ENCODE measurements around the gene LRRC73. TPM values are rescaled to one million over a fixed set of nuclear protein-coding genes. Genes with fewer than 3 reads are reported as not detected.
"Not testable (repeated sequence)": the region's sequence is repeated elsewhere in the genome, so short reads cannot be mapped to it uniquely, and the experiment has no call there.

The LRRC73 gene
- total RNA-seq, 1 donor from 2014 or later: not detected

DNA sequence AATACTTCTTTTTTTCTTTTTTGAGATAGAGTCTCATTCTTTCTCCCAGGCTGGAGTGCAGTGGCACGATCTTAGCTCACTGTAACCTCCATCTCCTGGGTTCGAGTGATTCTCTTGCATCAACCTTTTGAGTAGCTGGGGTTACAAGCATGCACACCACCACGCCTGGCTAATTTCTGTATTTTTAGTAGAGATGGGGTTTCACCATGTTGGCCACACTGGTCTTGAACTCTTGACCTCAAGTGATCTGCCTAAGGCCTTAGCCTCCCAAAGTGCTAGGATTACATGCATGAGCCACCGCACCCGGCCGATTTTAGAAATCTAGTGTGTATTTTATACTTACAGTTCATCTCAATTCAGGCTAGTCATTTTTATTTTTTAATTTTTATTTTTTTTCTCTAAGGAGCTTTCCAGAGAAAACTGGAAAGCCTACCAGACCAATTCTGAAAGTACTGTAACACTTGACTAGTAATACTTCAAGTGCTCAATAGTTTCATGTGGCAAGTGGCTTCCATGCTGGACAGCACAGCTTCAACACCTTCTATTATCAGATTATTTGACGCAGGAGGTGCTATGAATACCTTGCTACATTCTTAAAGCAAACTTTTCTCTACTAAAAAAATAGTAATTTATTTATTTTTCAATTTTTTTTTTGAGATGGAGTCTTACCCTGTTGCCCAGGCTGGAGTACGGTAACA, 31.8 kb upstream of the LRRC73 start:
- no peaks in the 10 kb centered on the region for H3K9me3 ChIP-seq
- H3K4me1 ChIP-seq: no peaks in the 10 kb centered on the region
- no peak overlapping the region for H3K27ac ChIP-seq
- no peak overlapping the region for H3K4me3 ChIP-seq
- H3K36me3 ChIP-seq: peaks cover 44 to 65% of the 10 kb centered on the region in 2 donors
- intact Hi-C loops (cut with DNase I): no loop called here
- no peak for TF ChIP-seq CTCF (IDR thresholded peaks at IDR 0.05)
- no peaks in the 10 kb centered on the region for H3K27me3 ChIP-seq
- no peak for DNase-seq (ENCODE audit: low spot score in 2 of 2)

DNA sequence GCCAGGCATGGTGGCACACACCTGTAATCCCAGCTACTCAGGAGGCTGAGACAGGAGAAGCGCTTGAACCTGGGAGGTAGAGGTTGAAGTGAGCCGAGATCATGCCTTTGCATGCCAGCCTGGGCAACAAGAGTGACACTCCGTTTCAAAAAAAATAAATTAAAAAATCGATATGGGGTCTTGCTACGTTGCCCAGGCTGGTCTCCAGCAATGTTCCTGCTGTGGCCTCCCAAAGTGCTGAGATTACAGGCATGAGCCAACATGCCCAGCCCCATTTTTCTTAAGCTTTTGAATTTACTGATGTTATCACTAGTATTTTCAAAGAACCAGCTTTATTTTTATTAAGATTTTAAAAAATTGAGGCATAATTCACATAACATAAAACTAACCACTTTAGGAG, 30.4 kb upstream of the LRRC73 start:
- peaks cover 45 to 54% of the 10 kb centered on the region in 2 donors for H3K36me3 ChIP-seq
- H3K9me3 ChIP-seq: no peaks in the 10 kb centered on the region
- no peak for TF ChIP-seq CTCF (IDR thresholded peaks at IDR 0.05)
- no peaks in the 10 kb centered on the region for H3K4me1 ChIP-seq
- H3K27ac ChIP-seq: no peak overlapping the region
- no peak overlapping the region for H3K4me3 ChIP-seq
- intact Hi-C loops (cut with DNase I): no loop called here
- no peaks in the 10 kb centered on the region for H3K27me3 ChIP-seq
- no peak for DNase-seq (ENCODE audit: low spot score in 2 of 2)

DNA sequence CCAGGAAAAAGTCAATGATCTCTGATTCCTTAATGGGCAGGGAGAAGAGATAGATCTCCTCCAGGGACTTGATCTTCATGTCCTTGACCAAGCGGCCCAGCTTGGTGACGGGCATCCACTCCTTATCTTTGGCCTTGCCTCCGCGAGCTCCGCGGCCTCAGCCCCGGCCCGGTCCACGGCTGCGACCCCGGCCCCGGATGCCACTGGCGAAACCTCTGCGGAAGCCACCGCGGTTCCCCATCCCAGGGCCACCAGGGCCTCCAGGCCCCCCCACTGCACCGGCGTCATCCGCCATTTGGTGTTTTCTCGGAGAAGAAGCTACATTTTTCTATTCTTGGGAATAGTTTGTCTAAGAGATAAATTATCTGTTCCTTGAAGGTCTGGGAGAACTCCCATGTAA, 29.3 kb upstream of the LRRC73 start:
- H3K27ac ChIP-seq; H3K4me3 ChIP-seq; H3K27me3 ChIP-seq; intact Hi-C loops (cut with DNase I); H3K4me1 ChIP-seq; DNase-seq (ENCODE audit: low spot score in 2 of 2); H3K9me3 ChIP-seq: not testable (repeated sequence)
- H3K36me3 ChIP-seq: peaks cover 37 to 47% of the 10 kb centered on the region in 2 donors

GRCh38 chr6:43538986-43539385, 28.8 kb upstream of the LRRC73 start:
- H3K4me3 ChIP-seq; H3K27me3 ChIP-seq; H3K9me3 ChIP-seq; H3K4me1 ChIP-seq; H3K27ac ChIP-seq; intact Hi-C loops (cut with DNase I); DNase-seq (ENCODE audit: low spot score in 2 of 2): not testable (repeated sequence)
- H3K36me3 ChIP-seq: peaks cover 39 to 51% of the 10 kb centered on the region in 2 donors

- intact Hi-C loops (cut with DNase I): no loop called here
- H3K27me3 ChIP-seq: no peaks in the 10 kb centered on the region
Observed at GRCh38 chr6:43532201-43532600, 22.1 kb upstream of the LRRC73 start.

GRCh38 chr6:43524483-43524961, 14.4 kb upstream of the LRRC73 start:
- Histone ChIP-seq H3K9me3 (no peaks in the 10 kb centered on the region), H3K4me1 (no peaks in the 10 kb centered on the region), H3K36me3 (peaks cover 91 to 100% of the 10 kb centered on the region in 2 donors), H3K27ac (no peak overlapping the region), H3K27me3 (no peaks in the 10 kb centered on the region), H3K4me3 (no peak overlapping the region)
- no peak for TF ChIP-seq CTCF (IDR thresholded peaks at IDR 0.05)
- intact Hi-C loops (cut with DNase I): no loop called here
- DNase-seq (ENCODE audit: low spot score in 2 of 2): no peak

More at GRCh38 chr6:43532201-43532600, 22.1 kb upstream of the LRRC73 start:
- Histone ChIP-seq H3K36me3 (peaks cover 54 to 64% of the 10 kb centered on the region in 2 donors), H3K27ac (no peak overlapping the region), H3K4me3 (no peak overlapping the region), H3K4me1 (no peaks in the 10 kb centered on the region), H3K9me3 (no peaks in the 10 kb centered on the region)
- no peak for TF ChIP-seq CTCF (IDR thresholded peaks at IDR 0.05)
- DNase-seq (ENCODE audit: low spot score in 2 of 2): no peak
